Sigmoid colon (tissue), 4 donors: ENCODE results near the gene PLEKHH3.

ENCODE experiments used
- EP300 ChIP-seq, 4 donors: sonication (generic); formaldehyde crosslinking; IDR thresholded peaks; one replicate each; pipeline ENCODE4 v1.6.1; 2017; ENCODE audit warnings: antibody characterized with exemption in 4 of 4
- POLR2AphosphoS5 ChIP-seq, 4 donors: sonication (generic); formaldehyde crosslinking; IDR thresholded peaks; one replicate each; pipeline ENCODE4 v1.6.1; 2017; ENCODE audit warnings: antibody characterized with exemption in 4 of 4
- TF ChIP-seq, protein P1 (sequence below), 4 experiments: fragments of 450-650 bp in 3 of 4; fragments of 200-600 bp in 1 of 4; IDR thresholded peaks; one replicate each; pipeline ENCODE4 v1.5.1; 2016 to 2019; ENCODE audit warnings: antibody characterized with exemption in 4 of 4, mild to moderate bottlenecking in 3 of 4, moderate library complexity in 2 of 4

DNA sequence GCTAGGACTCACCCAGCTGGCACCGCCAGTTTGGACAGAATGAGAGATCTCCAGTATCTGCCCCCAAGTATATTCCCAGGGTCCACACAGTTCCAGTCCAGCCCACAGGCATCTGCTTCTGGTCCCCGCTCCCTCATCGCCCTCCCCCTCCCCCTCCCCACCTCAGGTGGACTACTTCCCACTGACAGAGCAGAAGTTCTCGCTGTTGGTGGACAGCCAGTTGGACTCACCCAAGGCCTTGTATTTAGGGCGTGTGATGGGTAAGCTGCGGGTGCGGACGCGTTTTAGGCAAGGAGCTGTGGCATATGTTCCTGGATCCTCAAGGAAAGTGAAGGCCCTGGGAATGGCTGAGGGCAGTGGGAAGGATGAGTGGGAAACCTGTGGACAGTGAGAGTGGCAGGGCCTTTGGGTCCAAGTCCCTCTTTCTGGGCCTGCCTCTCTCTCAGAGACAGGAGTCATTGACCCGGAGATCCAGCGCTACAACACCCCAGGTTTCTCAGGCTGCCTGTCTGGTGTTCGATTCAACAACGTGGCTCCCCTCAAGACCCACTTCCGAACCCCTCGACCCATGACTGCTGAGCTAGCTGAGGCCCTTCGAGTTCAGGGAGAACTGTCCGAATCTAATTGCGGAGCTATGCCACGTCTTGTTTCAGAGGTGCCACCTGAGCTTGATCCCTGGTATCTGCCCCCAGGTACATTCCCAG, 20.5 kb upstream of the PLEKHH3 start:
- TF ChIP-seq EP300 (IDR thresholded peaks at IDR 0.05) (no peak), POLR2AphosphoS5 (IDR thresholded peaks at IDR 0.05) (no peak)
- TF ChIP-seq, protein P1, sequence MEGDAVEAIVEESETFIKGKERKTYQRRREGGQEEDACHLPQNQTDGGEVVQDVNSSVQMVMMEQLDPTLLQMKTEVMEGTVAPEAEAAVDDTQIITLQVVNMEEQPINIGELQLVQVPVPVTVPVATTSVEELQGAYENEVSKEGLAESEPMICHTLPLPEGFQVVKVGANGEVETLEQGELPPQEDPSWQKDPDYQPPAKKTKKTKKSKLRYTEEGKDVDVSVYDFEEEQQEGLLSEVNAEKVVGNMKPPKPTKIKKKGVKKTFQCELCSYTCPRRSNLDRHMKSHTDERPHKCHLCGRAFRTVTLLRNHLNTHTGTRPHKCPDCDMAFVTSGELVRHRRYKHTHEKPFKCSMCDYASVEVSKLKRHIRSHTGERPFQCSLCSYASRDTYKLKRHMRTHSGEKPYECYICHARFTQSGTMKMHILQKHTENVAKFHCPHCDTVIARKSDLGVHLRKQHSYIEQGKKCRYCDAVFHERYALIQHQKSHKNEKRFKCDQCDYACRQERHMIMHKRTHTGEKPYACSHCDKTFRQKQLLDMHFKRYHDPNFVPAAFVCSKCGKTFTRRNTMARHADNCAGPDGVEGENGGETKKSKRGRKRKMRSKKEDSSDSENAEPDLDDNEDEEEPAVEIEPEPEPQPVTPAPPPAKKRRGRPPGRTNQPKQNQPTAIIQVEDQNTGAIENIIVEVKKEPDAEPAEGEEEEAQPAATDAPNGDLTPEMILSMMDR (IDR thresholded peaks at IDR 0.05): no peak
